Measurements from ENCODE around the gene OR51A4.

- no peak for TF ChIP-seq CTCF (IDR thresholded peaks at IDR 0.05; ENCODE audit: borderline replicate concordance, extremely low read depth, low read length, poor library complexity, severe bottlenecking)
- TF ChIP-seq EZH2 (IDR thresholded peaks at IDR 0.05; ENCODE audit: borderline replicate concordance, low read depth, low read length, severe bottlenecking) = no peak
Measured at GRCh38 chr11:4960877-4961276, 13.5 kb upstream of the OR51A4 start.
